Mesenchymal stem cell (in vitro differentiated cells and primary cell): ENCODE measurements around the gene DCUN1D3.
A peak's percentile ranks its signal among the peaks of the same experiment; 100 is the strongest.

Experiments used
- DNase-seq: peaks from one replicate; pipeline ENCODE4 v3.0.0-alpha.2; 2013
- H2AFZ ChIP-seq: one replicate; pipeline ENCODE4 v1.6.1; 2013; ENCODE audit warnings: low read depth, mild to moderate bottlenecking, control low read depth, inconsistent platforms, low read length, moderate library complexity
- H2AK5ac ChIP-seq: 2 replicates; pipeline ENCODE4 v1.6.1; 2013; ENCODE audit warnings: low read length, moderate library complexity, mild to moderate bottlenecking, inconsistent platforms; ENCODE audit not compliant: severe bottlenecking
- H2BK120ac ChIP-seq: one replicate; pipeline ENCODE4 v1.6.1; 2013; ENCODE audit warnings: low read depth, mild to moderate bottlenecking, inconsistent platforms, low read length, moderate library complexity
- H2BK12ac ChIP-seq, 2 experiments: one replicate each; pipeline ENCODE4 v1.6.1; 2013; ENCODE audit warnings: inconsistent platforms in 2 of 2, low read length in 2 of 2, mild to moderate bottlenecking in 2 of 2, moderate library complexity in 2 of 2, control low read depth in 1 of 2
- H2BK15ac ChIP-seq: one replicate; pipeline ENCODE4 v1.6.1; 2013; ENCODE audit warnings: mild to moderate bottlenecking, low read depth, inconsistent platforms; ENCODE audit not compliant: poor library complexity, severe bottlenecking
- H2BK5ac ChIP-seq: 2 replicates; pipeline ENCODE4 v1.6.1; 2013; ENCODE audit warnings: low read depth, mild to moderate bottlenecking, low read length, control low read depth, inconsistent platforms; ENCODE audit not compliant: poor library complexity, severe bottlenecking
- H3K14ac ChIP-seq, 2 experiments: one replicate each; pipeline ENCODE4 v1.6.1; 2013; ENCODE audit warnings: inconsistent platforms in 2 of 2, low read length in 2 of 2, control low read depth in 1 of 2, mild to moderate bottlenecking in 1 of 2, moderate library complexity in 1 of 2
- H3K18ac ChIP-seq, 2 experiments: one replicate each; pipeline ENCODE4 v1.6.1; 2013; ENCODE audit warnings: inconsistent platforms in 2 of 2, low read length in 2 of 2, control low read depth in 1 of 2, low read depth in 1 of 2, mild to moderate bottlenecking in 1 of 2
- H3K23ac ChIP-seq, 2 experiments: one replicate each; pipeline ENCODE4 v1.6.1; 2013; ENCODE audit warnings: inconsistent platforms in 2 of 2, low read length in 2 of 2, mild to moderate bottlenecking in 2 of 2, moderate library complexity in 2 of 2, control low read depth in 1 of 2
- H3K27ac ChIP-seq: 2 replicates; pipeline ENCODE4 v1.5.1; 2013; ENCODE audit warnings: mild to moderate bottlenecking, moderate library complexity, low read length, control low read depth, inconsistent platforms; ENCODE audit not compliant: poor library complexity, severe bottlenecking
- H3K27me3 ChIP-seq, 2 experiments: 2 replicates each; pipeline versions ENCODE4 v1.6.1 to v1.7.0; 2013; ENCODE audit warnings: low read length in 2 of 2, mild to moderate bottlenecking in 2 of 2, moderate library complexity in 2 of 2, control low read depth in 1 of 2, inconsistent platforms in 1 of 2; ENCODE audit not compliant: control insufficient read depth in 1 of 2, insufficient read depth in 1 of 2
- H3K36me3 ChIP-seq, 2 experiments: 2 replicates each; pipeline versions ENCODE4 v1.6.1 to v1.7.0; 2013; ENCODE audit warnings: low read length in 2 of 2, control low read depth in 1 of 2, inconsistent platforms in 1 of 2, low read depth in 1 of 2, mild to moderate bottlenecking in 1 of 2; ENCODE audit not compliant: insufficient read depth in 2 of 2, control insufficient read depth in 1 of 2
- H3K4ac ChIP-seq, 2 experiments: one replicate each; pipeline ENCODE4 v1.6.1; 2013; ENCODE audit warnings: inconsistent platforms in 2 of 2, low read length in 2 of 2, mild to moderate bottlenecking in 2 of 2, moderate library complexity in 2 of 2, control low read depth in 1 of 2, low read depth in 1 of 2
- H3K4me1 ChIP-seq: 2 replicates; pipeline ENCODE4 v1.6.1; 2013; ENCODE audit warnings: low read depth, low read length, control low read depth; ENCODE audit not compliant: control insufficient read depth, insufficient read depth
- H3K4me2 ChIP-seq: 2 replicates; pipeline ENCODE4 v1.6.1; 2013; ENCODE audit warnings: low read length, mild to moderate bottlenecking, inconsistent platforms; ENCODE audit not compliant: poor library complexity, severe bottlenecking
- H3K4me3 ChIP-seq, 2 experiments: 2 replicates each; pipeline versions ENCODE4 v1.5.1 to v1.7.0; 2013; ENCODE audit warnings: low read length in 2 of 2, mild to moderate bottlenecking in 2 of 2, control low read depth in 1 of 2, low read depth in 1 of 2; ENCODE audit not compliant: insufficient read depth in 1 of 2
- H3K79me1 ChIP-seq: replicated peaks from 2 replicates; pipeline ENCODE4 v1.6.1; 2013; ENCODE audit warnings: mild to moderate bottlenecking, control low read depth, low read length, inconsistent platforms; ENCODE audit not compliant: poor library complexity, severe bottlenecking
- H3K9ac ChIP-seq: 2 replicates; pipeline ENCODE4 v1.7.0; 2013; ENCODE audit warnings: mild to moderate bottlenecking, low read length, moderate library complexity
- H3K9me3 ChIP-seq: 2 replicates; pipeline ENCODE4 v1.7.0; 2013; ENCODE audit warnings: mild to moderate bottlenecking, low read length; ENCODE audit not compliant: control insufficient read depth
- H4K8ac ChIP-seq: one replicate; pipeline ENCODE4 v1.6.1; 2013; ENCODE audit warnings: inconsistent platforms, mild to moderate bottlenecking, low read length, moderate library complexity
- H4K91ac ChIP-seq: one replicate; pipeline ENCODE4 v1.6.1; 2013; ENCODE audit warnings: mild to moderate bottlenecking, low read length, inconsistent platforms
- WGBS: methylation state at CpG from one replicate; pipeline ENCODE4 v1.1.7; 2013; ENCODE audit warnings: mixed read lengths; 5-methylcytosine and 5-hydroxymethylcytosine counted together

DCUN1D3 gene

DNA sequence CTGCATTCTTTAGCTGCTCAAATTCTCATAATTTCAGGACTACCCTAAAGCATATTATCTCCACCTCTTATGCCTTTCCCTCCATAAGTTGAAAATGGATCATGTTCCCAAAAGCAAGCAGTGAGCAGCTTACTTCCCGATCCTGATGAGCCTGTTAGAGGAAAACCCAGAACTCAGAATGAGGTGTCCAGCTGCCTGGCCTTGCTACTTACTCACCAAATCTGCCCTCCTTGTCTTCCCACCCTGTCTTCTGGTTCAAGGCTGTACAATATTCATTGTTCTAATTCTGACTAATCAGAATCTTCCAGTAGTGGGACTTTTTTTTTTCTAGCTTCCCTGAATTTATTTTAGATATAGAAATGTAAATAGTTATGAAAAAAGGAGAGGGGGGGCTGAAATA is 11.2 kb upstream of the DCUN1D3 start:
- H3K4ac ChIP-seq: no peak overlapping the region
- H3K9ac ChIP-seq: peak overlapping the region; percentile 91
- no peak overlapping the region for H2AFZ ChIP-seq
- peak overlapping the region; percentile 82 to 86 for H3K18ac ChIP-seq
- peak overlapping the region; percentile 46 for H4K91ac ChIP-seq
- no peak overlapping the region for H3K23ac ChIP-seq
- H3K79me1 ChIP-seq: peaks cover 16% of the 10 kb centered on the region
- peak overlapping the region in 1 of 2 experiments; percentile 76 for H2BK12ac ChIP-seq
- H2BK15ac ChIP-seq: no peak overlapping the region
- peak overlapping the region; percentile 61 for H2AK5ac ChIP-seq
- peak; percentile 50 for DNase-seq
- H3K4me1 ChIP-seq: peaks cover 7% of the 10 kb centered on the region
- H2BK5ac ChIP-seq: no peak overlapping the region
- H3K4me2 ChIP-seq: no peak overlapping the region
- peak overlapping the region; percentile 84 for H4K8ac ChIP-seq
- no peaks in the 10 kb centered on the region for H3K27me3 ChIP-seq
- H3K9me3 ChIP-seq: no peaks in the 10 kb centered on the region
- peaks cover 3 to 4% of the 10 kb centered on the region in 2 experiments for H3K36me3 ChIP-seq
- 22% methylated on average over 1 of the region's 1 CpG for WGBS
- H3K14ac ChIP-seq: no peak overlapping the region
- H3K4me3 ChIP-seq: peak overlapping the region in 1 of 2 experiments; percentile 58
- peak overlapping the region; percentile 78 for H3K27ac ChIP-seq
- H2BK120ac ChIP-seq: no peak overlapping the region

DNA sequence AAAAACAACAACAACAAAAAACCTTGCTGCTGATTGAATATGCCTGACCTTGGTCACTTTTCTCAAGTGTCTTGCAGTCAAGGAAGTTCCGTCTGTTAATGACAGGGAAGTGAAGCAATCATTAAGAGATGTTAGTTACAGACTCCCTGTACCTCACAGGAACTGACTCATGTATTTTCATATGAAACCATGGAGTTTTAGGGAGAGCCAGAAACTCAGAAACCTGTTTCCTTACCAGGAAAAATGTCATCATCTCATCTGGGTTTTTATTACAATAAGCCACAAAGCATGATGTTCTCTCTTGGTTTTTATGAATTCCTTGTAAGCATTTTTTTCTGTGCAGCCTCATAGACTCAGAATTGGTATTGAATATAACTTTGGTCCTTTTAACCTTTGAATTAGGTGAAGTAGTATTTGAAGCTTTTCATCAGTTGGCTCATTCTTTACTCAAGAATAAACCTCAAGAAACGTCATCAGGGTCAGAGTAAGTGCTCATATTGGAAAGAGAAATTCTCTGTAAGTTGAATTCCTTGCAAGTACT is 10.7 kb upstream of the DCUN1D3 start:
- Histone ChIP-seq H3K23ac (no peak overlapping the region), H3K14ac (no peak overlapping the region), H3K79me1 (peaks cover 15% of the 10 kb centered on the region), H3K4me3 (peak overlapping the region in 1 of 2 experiments; percentile 58), H3K9ac (peak overlapping the region; percentile 91), H3K4me2 (no peak overlapping the region), H3K4ac (no peak overlapping the region), H2AFZ (no peak overlapping the region), H2BK120ac (no peak overlapping the region), H4K91ac (no peak overlapping the region), H3K18ac (no peak overlapping the region), H3K27me3 (no peaks in the 10 kb centered on the region), H2AK5ac (no peak overlapping the region), H3K9me3 (no peaks in the 10 kb centered on the region), H2BK5ac (no peak overlapping the region), H2BK12ac (no peak overlapping the region), H2BK15ac (no peak overlapping the region), H4K8ac (no peak overlapping the region), H3K27ac (peak overlapping the region; percentile 78), H3K4me1 (peaks cover 8% of the 10 kb centered on the region), H3K36me3 (peaks cover 0 to 3% of the 10 kb centered on the region in 2 experiments)
- DNase-seq: peak; percentile 94
- 0% methylated on average over 1 of the region's 2 CpGs for WGBS

DNA sequence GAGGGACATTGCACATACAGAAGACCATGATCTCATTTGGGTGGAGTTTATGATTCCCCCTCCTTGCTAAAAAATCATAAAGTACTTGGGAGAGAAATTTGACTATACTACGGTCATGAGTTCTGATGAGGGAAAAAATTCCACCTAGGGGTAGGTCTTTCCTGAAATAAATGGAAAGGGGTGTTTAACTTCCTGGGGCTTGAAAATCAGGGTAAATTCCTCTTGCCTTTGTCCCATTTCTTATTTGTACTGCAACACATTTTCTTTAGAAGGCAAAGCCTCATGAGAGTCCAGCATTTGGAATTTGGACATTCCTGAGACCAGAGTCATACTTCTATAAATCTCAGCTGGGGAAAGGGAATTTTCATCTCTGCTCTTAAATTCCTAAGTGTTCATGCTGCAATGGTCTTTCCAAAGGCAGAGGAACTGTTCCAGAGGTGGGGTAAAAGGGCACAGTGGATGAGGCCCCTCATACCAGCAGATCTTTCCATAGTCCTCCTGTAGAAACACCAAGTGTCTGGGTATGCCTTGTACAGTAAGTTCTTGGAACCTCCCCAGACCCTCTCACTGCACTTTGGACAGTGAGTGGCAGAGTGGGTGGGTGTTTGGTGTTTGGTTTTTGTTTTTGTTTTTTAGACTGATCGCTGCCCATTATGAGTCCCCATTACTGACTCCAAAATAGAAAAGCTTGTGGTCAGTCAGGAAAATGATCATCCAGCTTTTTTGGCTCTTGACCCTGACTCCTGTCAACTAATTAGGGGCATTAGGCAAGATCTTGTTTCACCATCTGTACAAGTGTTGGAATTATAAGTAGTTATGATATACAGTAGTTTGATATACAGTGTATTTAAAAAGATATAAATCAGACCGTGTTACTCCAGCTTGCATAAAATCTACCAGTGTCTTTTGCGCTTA is 6.4 kb upstream of the DCUN1D3 start:
- Histone ChIP-seq H3K79me1 (peaks cover 16% of the 10 kb centered on the region), H2AK5ac (peak overlapping the region; percentile 92), H3K4me2 (peak overlapping the region; percentile 2), H2BK120ac (no peak overlapping the region), H2BK5ac (peak overlapping the region; percentile 79), H2AFZ (no peak overlapping the region), H3K14ac (no peak overlapping the region), H3K4me1 (peaks cover 13% of the 10 kb centered on the region), H3K4ac (no peak overlapping the region), H4K91ac (no peak overlapping the region), H3K9me3 (no peaks in the 10 kb centered on the region), H3K36me3 (peaks cover 0 to 6% of the 10 kb centered on the region in 2 experiments), H3K23ac (peak overlapping the region in 1 of 2 experiments; percentile 56), H3K27ac (peak overlapping the region; percentile 96), H2BK15ac (no peak overlapping the region), H3K18ac (peak overlapping the region in 1 of 2 experiments; percentile 52), H3K9ac (peak overlapping the region; percentile 86), H3K27me3 (no peaks in the 10 kb centered on the region), H2BK12ac (peak overlapping the region; percentile 37 to 44), H3K4me3 (peak overlapping the region in 1 of 2 experiments; percentile 60), H4K8ac (peak overlapping the region; percentile 51)
- WGBS: 52% methylated on average over 3 of the region's 4 CpGs
- DNase-seq: peak; percentile 77

DNA sequence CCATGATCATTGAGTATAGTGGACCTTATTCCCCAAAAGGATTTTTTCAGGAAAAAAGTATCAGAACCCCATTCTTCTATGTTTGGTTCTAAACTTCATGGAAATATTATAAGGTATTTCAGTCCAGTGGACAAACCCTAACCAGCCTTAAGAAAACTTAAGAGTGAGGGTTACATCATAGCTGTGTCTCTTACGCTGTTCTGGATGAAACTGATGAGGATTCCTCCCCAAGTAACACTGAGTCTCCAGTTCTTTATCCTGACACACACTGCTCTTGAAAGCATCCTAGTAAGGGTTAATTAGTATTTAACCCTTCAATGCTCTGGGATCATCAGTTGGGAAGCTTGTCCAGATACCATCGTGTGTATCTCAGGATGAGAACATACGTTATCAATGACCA is 5.4 kb upstream of the DCUN1D3 start:
- 33% methylated on average over 1 of the region's 3 CpGs for WGBS
- H3K79me1 ChIP-seq: peaks cover 16% of the 10 kb centered on the region

More for the DNA sequence above, 5.4 kb upstream of the DCUN1D3 start:
- H3K27ac ChIP-seq: peak overlapping the region; percentile 96
- no peak overlapping the region for H3K18ac ChIP-seq
- H2BK15ac ChIP-seq: no peak overlapping the region
- H4K8ac ChIP-seq: no peak overlapping the region
- peak overlapping the region; percentile 46 for H2AK5ac ChIP-seq
- peaks cover 0 to 6% of the 10 kb centered on the region in 2 experiments for H3K36me3 ChIP-seq
- H3K9ac ChIP-seq: peak overlapping the region; percentile 86
- no peak overlapping the region for H2AFZ ChIP-seq
- no peak overlapping the region for H4K91ac ChIP-seq
- H3K9me3 ChIP-seq: no peaks in the 10 kb centered on the region
- peak overlapping the region in 1 of 2 experiments; percentile 60 for H3K4me3 ChIP-seq
- H3K4me2 ChIP-seq: no peak overlapping the region
- no peaks in the 10 kb centered on the region for H3K27me3 ChIP-seq
- peak; percentile 49 for DNase-seq
- no peak overlapping the region for H3K14ac ChIP-seq
- peaks cover 11% of the 10 kb centered on the region for H3K4me1 ChIP-seq
- H3K4ac ChIP-seq: no peak overlapping the region
- no peak overlapping the region for H2BK120ac ChIP-seq
- no peak overlapping the region for H2BK12ac ChIP-seq
- H2BK5ac ChIP-seq: no peak overlapping the region
- H3K23ac ChIP-seq: no peak overlapping the region
